Progenitor cell of endocrine pancreas (in vitro differentiated cells): Measurements from ENCODE around the gene OSBPL1A. TPM values are rescaled to one million over a fixed set of nuclear protein-coding genes. Genes with fewer than 3 reads are reported as not detected.
"Not testable (repeated sequence)": the region's sequence is repeated elsewhere in the genome, so short reads cannot be mapped to it uniquely, and the experiment has no call there.

ENCODE experiments used
- DNase-seq: peaks from one replicate; pipeline ENCODE4 v3.0.0; 2021; ENCODE audit warnings: low spot score; ENCODE audit not compliant: unreplicated experiment
- H3K27ac Mint-ChIP-seq: 2 replicates; pipeline ENCODE4 v1.8.0; 2021; ENCODE audit warnings: mild to moderate bottlenecking, moderate library complexity, mixed read lengths
- H3K27me3 Mint-ChIP-seq: 2 replicates; pipeline ENCODE4 v1.8.0; 2021; ENCODE audit warnings: mixed read lengths
- H3K36me3 Mint-ChIP-seq: 2 replicates; pipeline ENCODE4 v1.8.0; 2022; ENCODE audit warnings: mixed read lengths; ENCODE audit not compliant: insufficient read depth
- H3K4me1 Mint-ChIP-seq: 2 replicates; pipeline ENCODE4 v1.8.0; 2021; ENCODE audit warnings: low read depth, mixed read lengths
- H3K4me3 Mint-ChIP-seq: 2 replicates; pipeline ENCODE4 v1.8.0; 2021; ENCODE audit warnings: low read depth, mild to moderate bottlenecking, moderate library complexity, mixed read lengths
- H3K9me3 Mint-ChIP-seq: 2 replicates; pipeline ENCODE4 v1.8.0; 2021; ENCODE audit warnings: low read depth, mixed read lengths
- total RNA-seq: library from RNA; stranded (reverse); gene quantifications from 2 replicates; pipeline ENCODE4 v1.2.1, GENCODE V29; 2021
- TF ChIP-seq, protein P1 (sequence below): fragments of 200-600 bp; sonication (generic); IDR thresholded peaks from one replicate; pipeline ENCODE4 v1.5.0; 2021; ENCODE audit warnings: antibody characterized with exemption, mild to moderate bottlenecking; ENCODE audit not compliant: unreplicated experiment

Gene OSBPL1A
- total RNA-seq, 1 donor from 2014 or later: 15.0 TPM

DNA sequence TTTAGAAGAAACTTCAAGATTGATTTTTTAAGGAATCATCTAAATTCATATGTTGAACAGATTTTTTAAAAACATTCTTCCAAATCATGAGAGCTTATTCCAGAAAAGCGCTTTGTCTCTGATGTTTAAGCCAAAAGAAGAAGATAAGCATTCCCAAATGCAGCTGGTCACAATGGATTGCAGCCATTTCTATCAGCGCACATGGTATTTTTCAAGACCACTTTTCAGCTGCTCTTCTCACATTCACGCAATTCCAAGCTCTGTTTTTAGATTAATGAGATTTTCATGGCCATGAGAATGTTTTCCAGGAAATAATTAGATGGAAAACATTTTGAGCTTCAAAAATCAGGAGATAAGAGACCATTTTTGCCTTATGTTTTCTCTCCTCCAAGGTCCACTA lies 8.7 kb downstream of the OSBPL1A start:
- Mint-ChIP-seq H3K27ac (no peak overlapping the region), H3K27me3 (no peaks in the 10 kb centered on the region), H3K36me3 (no peaks in the 10 kb centered on the region), H3K4me3 (no peak overlapping the region), H3K4me1 (peaks cover 2% of the 10 kb centered on the region), H3K9me3 (no peaks in the 10 kb centered on the region)
- DNase-seq: no peak
- TF ChIP-seq, protein P1, sequence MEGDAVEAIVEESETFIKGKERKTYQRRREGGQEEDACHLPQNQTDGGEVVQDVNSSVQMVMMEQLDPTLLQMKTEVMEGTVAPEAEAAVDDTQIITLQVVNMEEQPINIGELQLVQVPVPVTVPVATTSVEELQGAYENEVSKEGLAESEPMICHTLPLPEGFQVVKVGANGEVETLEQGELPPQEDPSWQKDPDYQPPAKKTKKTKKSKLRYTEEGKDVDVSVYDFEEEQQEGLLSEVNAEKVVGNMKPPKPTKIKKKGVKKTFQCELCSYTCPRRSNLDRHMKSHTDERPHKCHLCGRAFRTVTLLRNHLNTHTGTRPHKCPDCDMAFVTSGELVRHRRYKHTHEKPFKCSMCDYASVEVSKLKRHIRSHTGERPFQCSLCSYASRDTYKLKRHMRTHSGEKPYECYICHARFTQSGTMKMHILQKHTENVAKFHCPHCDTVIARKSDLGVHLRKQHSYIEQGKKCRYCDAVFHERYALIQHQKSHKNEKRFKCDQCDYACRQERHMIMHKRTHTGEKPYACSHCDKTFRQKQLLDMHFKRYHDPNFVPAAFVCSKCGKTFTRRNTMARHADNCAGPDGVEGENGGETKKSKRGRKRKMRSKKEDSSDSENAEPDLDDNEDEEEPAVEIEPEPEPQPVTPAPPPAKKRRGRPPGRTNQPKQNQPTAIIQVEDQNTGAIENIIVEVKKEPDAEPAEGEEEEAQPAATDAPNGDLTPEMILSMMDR: no peak

DNA sequence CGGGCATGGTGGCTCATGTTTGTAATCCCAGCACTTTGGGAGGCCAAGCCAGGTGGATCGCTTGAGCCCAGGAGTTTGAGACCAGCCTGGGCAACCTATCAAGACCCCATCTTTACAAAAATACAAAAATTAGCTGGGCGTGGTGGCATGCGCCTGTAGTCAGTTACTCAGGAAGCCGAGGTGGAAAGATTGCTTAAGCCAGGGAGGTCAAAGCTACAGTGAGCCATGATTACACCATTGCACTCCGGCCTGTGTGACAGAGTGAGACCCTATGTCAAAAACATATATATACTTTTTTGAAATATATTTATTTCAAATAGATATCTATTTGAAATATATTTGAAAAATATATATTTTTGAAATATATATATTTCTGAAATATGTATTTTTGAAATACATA lies 10.9 kb downstream of the OSBPL1A start:
- TF ChIP-seq, protein P1: no peak
- DNase-seq: no peak
- no peak overlapping the region for H3K4me3 Mint-ChIP-seq
- H3K36me3 Mint-ChIP-seq: no peaks in the 10 kb centered on the region
- no peaks in the 10 kb centered on the region for H3K9me3 Mint-ChIP-seq
- H3K27ac Mint-ChIP-seq: no peak overlapping the region
- peaks cover 5% of the 10 kb centered on the region for H3K4me1 Mint-ChIP-seq
- H3K27me3 Mint-ChIP-seq: no peaks in the 10 kb centered on the region

DNA sequence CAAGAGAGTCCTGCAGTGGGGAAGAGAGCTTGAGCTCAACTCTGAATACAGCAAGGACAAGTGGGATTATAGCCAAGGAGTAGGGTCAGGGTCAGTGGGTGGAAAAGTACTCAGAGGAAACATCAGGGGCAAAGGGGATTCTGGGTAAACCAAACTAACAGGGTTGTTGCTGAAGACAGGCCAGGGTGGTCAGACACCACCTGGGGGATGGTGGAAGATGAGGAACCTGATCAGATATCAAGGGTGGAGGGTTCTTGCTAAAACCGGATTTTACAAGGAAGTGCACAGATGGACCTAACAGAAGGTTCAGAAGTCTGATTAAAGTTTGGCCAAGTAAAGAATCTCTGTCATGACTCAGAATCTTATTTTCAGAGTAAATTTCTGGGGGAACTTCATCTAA lies 16.5 kb downstream of the OSBPL1A start:
- peaks cover 5% of the 10 kb centered on the region for H3K4me1 Mint-ChIP-seq
- no peaks in the 10 kb centered on the region for H3K27me3 Mint-ChIP-seq
- H3K36me3 Mint-ChIP-seq: no peaks in the 10 kb centered on the region
- no peak overlapping the region for H3K27ac Mint-ChIP-seq
- H3K4me3 Mint-ChIP-seq: no peak overlapping the region
- H3K9me3 Mint-ChIP-seq: no peaks in the 10 kb centered on the region
- DNase-seq: no peak
- TF ChIP-seq, protein P1: no peak

DNA sequence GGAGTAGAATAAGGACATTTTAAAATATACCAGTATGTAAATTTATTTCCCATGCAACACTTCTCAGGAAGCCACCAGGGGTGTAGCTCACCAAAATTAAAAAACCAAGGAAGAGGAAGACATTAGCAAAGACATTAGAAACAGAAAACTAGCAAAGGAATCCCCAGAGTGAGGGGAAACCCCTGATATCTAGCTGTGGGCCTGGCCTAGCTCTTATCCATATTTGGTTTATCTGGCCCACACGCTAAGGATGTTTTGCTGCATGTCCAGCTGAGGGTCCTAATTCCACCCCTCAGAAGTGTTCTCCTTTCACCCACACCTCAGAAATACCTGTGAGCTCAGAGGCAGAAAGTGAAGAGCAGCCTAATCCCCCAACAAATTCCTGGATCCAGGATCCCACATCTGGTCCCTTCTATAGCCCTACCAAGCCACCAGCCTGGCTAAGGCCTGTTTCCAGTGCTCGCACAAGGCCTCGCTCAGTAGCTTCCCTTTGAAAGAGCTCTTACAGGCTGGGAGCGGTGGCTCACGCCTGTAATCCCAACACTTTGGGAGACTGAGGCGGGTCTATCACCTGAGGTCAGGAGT lies 17.4 kb downstream of the OSBPL1A start:
- H3K36me3 Mint-ChIP-seq: no peaks in the 10 kb centered on the region
- no peak for DNase-seq
- TF ChIP-seq, protein P1: no peak
- no peaks in the 10 kb centered on the region for H3K27me3 Mint-ChIP-seq
- no peaks in the 10 kb centered on the region for H3K9me3 Mint-ChIP-seq
- H3K4me1 Mint-ChIP-seq: peaks cover 5% of the 10 kb centered on the region
- H3K27ac Mint-ChIP-seq: no peak overlapping the region
- H3K4me3 Mint-ChIP-seq: no peak overlapping the region

DNA sequence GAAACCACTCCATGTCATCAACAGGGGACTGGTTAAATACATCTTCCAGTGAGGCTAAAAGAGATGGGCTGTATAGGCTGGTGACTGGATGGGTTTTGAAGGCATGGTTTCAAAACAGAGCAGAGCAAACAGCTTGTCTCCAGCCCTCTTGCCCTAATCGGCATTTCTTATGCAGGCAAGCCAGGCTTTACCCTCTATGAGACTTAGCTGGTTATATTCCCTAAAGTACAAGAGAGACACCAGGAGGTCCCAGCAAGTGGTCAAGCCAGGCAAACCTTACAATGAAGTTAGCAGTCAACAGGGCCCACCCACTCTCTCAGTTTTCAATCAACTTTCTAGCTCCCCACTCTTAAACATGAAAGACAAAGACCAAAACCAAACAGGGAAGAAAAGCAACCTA lies 19.0 kb downstream of the OSBPL1A start:
- no peak for DNase-seq
- H3K4me1 Mint-ChIP-seq: no peaks in the 10 kb centered on the region

DNA sequence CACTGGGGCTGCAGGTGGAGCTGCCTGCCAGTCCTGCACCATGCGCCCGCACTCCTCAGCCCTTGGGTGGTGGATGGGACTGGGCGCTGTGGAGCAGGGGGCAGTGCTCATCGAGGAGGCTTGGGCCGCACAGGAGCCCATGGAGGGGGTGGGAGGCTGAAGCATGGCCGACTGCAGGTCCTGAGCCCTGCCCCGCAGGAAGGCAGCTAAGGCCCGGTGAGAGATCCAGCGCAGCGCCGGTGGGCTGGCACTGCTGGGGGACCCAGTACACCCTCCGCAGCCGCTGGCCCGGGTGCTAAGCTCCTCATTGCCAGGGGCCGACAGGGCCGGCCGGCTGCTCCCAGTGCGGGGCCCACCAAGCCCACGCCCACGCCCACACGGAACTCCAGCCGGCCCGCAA lies 21.1 kb downstream of the OSBPL1A start:
- not testable (repeated sequence) for H3K27me3 Mint-ChIP-seq, H3K4me1 Mint-ChIP-seq, H3K27ac Mint-ChIP-seq, H3K4me3 Mint-ChIP-seq, DNase-seq, H3K9me3 Mint-ChIP-seq, H3K36me3 Mint-ChIP-seq

More for the DNA sequence above, 19.0 kb downstream of the OSBPL1A start:
- Mint-ChIP-seq H3K27me3 (no peaks in the 10 kb centered on the region), H3K4me3 (no peak overlapping the region), H3K27ac (no peak overlapping the region), H3K36me3 (peaks cover 4% of the 10 kb centered on the region), H3K9me3 (no peaks in the 10 kb centered on the region)
- TF ChIP-seq, protein P1: no peak
